Astrocyte (in vitro differentiated cells and primary cell): ENCODE results near the gene PPP1R15A.

Experiments
- CTCF ChIP-seq: IDR thresholded peaks from 2 replicates; pipeline ENCODE4 v1.5.1; 2011; ENCODE audit warnings: low read depth, mild to moderate bottlenecking, inconsistent platforms, low read length, moderate library complexity; ENCODE audit not compliant: insufficient read depth
- EZH2 ChIP-seq: IDR thresholded peaks from 2 replicates; pipeline ENCODE4 v1.6.1; 2012; ENCODE audit warnings: mild to moderate bottlenecking, low read length, inconsistent platforms; ENCODE audit not compliant: insufficient read depth

- TF ChIP-seq CTCF (no peak), EZH2 (no peak)
Observed at GRCh38 chr19:48878196-48879024, 6.2 kb downstream of the PPP1R15A start.
